GM21723 (cell line): ENCODE measurements around the gene TBC1D22A.
"Not testable (repeated sequence)": the region's sequence is repeated elsewhere in the genome, so short reads cannot be mapped to it uniquely, and the experiment has no call there.

Source experiments
- ATAC-seq: cut with Tn5 transposase; IDR thresholded peaks from one replicate; pipeline ENCODE4 v1.9.1; 2021; ENCODE audit warnings: mild to moderate bottlenecking, moderate library complexity; ENCODE audit not compliant: unreplicated experiment

Gene TBC1D22A

DNA sequence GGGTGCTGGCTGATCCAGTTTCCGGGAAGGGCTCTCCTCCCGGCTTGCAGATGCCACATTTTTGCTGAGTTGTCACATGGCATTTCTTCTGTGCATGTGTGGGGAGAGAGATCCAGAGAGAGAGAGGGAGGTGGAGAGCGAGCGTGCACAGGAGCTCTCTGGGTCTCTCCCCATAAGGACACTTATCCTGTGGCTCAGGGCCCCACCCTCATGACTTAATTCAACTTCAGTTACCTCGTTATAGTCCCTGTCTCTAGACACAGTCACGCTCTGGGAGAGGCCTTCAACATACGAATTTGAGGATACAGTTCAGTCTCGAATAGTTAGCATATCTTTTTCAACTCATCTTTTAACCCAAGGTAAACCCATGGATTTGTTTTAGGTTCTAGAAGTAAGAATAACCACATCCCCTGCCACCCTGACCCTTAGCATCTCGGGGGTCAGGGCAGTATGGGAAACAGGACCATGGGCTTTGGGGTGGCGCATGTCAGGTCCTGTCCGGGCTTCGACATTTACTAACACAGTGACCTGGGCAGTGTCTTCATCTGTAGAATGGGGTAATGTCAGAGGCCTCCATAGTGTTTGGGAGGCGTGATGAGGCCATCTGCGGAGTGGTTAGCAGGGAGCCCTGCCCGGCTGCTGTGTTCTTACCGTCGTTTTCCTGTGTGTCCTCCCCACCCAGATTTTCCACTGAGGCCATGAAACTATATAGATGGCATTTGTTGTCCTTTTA is 46.9 kb downstream of the TBC1D22A start:
- no peak for ATAC-seq

DNA sequence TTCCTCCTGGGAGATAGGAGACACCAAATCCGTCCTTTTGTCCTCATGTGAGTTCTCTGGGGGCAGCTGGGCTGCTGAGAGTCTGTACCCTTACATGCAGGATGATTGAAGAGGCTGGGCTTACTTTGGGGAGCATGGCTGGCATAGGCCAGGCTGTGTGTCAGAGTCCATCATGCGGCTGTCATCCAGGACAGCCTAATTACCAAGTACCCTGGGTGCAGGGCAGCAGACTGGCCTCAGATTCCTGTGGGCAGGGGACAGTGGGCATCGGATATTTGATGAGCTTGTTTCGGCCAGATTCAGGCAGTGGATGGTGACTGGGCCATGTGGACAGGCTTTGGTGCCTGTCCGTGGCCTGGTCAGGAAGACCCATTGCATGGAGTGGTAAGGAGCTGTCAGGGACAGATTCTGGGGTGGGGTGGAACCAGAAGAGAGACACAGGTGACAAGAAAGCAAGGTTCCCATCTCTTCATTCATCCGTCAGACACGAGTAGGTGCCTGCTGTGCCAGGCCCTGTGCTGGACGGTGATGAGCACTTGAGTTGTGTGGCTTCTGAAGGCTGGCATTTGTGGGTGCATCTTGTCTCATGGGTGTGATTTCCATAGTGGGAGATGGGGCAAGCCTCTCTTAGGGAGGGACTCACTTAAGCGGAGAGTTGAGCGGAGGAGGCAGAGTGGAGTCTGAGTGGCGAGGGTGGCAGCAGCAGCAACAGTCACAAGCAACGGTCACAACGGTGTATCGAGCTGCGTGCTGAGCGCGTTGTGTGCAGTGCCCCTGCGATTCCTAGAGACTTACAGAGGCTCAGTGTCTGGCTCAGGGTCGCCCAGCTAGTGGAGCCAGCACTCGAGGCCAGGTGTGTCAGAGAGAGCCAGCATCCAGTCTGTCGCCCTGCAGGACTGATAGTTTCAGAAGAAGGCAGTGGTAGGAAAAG is 48.7 kb downstream of the TBC1D22A start:
- no peak for ATAC-seq

DNA sequence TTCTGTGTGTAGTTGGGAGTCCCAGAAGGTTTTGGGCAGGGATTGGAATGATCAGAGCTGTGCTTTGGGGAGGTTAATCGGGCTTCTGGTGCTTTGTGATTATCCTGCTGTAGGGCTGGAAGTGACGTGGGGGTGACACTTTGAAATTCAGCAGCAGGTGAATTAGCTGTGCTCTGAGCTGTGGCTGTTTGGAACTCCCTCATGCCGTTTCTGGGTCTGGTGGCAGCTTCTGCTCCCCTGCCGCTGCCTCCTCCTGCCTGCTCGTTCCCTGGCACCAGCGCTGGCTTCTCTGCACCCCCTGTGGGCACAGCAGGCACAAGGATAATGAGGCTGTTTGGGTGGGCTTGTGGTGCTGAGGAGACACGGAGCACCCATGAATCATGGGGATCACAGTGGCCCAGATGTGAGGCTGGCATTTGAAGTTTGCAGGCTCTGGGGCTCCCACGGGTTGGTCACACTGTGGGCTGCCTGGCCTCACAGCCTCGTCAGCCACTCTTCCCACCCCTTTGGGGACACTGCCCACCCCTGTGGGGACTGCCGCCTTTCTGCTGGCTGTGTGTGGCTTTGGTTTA is 49.7 kb downstream of the TBC1D22A start:
- no peak for ATAC-seq

DNA sequence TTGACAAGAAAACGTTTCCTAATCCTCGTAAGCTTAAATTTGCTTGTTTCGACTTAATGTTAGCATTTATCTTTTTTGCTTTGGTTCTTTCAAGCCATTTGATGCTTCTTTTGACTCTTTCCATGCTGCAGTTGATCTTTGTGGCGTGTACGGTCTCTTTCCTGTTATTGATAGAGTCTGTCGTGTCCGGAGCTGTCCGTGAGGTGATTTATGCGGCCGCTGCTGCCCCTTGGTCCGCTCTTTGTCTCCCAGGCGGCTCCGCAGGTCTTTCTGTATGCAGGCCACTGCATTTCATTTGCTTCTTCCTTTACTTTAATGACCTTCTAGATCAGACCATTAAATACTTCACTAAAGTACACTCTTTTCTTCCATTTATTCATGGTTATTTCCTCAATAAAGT is 50.3 kb downstream of the TBC1D22A start:
- ATAC-seq = no peak

DNA sequence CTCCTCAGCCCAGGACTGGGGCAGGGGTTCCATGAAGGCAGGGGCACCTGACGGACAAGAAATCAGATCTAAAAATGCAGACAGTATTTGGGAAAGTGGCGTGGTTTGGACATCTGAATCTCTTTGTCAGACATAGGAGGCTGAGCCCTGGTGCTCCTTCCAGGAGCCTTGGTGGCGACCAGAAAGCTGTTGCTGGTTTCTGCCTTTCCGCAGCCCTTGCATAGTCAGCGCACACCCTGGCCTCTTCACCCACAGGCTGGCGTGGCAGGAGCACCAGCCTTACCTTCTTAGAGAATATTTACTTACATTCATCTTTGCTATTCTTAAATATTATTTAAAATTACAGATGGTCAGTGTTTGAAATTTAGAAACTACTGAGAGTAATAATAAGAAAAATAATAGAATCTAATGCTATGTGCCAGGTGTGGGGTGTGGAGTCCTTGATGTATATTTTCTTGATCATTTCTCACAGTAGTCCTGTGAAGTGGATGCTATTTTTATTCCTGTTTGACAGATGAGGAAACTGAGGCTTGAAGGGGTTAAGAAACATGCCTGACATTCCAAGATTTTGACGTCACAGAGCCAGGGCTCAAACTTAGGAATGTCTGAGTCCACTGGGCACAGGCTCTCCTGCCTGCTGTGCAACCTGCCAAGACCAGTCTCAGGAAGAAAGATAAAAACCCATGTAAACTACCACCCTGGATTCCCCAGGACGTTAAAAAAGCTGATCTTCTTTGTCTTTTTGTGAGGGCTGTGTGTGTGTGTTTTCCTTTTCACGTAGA is 51.6 kb downstream of the TBC1D22A start:
- no peak for ATAC-seq

DNA sequence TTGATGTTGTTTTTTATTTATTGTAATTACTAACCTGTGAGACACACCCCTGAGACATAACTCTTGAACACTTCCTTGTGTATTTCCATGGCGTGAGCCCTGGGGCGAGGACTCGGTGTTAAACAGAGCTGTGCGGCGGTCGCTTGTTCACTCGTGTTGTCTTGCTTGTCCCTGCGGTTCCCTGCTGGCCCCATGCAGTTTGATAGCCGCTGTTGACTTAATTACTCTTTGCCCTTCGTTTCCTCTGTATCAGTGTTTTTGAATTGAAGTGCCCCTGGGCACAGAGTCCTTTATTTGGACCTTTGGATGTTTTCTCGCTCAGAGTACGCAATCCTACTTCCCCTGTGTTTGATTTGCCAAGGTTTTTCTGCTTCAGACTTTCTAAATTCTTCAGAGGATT is 52.7 kb downstream of the TBC1D22A start:
- no peak for ATAC-seq

DNA sequence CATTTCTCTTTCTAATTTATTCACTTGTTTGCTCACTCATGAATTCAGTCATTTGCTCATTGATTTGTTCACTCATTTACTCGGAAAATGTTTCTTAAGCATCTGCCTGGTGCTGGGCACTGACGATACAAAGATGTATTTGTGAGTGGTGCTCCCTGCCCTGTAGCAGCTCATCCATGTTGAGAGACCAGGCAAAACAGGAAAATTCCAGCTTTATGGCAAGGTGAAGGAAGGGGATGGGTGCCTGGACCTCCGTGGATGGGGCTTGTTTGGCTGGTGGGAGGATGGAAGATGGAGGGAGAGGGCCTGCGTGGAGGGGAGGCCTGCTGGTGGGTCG is 53.1 kb downstream of the TBC1D22A start:
- ATAC-seq = no peak

DNA sequence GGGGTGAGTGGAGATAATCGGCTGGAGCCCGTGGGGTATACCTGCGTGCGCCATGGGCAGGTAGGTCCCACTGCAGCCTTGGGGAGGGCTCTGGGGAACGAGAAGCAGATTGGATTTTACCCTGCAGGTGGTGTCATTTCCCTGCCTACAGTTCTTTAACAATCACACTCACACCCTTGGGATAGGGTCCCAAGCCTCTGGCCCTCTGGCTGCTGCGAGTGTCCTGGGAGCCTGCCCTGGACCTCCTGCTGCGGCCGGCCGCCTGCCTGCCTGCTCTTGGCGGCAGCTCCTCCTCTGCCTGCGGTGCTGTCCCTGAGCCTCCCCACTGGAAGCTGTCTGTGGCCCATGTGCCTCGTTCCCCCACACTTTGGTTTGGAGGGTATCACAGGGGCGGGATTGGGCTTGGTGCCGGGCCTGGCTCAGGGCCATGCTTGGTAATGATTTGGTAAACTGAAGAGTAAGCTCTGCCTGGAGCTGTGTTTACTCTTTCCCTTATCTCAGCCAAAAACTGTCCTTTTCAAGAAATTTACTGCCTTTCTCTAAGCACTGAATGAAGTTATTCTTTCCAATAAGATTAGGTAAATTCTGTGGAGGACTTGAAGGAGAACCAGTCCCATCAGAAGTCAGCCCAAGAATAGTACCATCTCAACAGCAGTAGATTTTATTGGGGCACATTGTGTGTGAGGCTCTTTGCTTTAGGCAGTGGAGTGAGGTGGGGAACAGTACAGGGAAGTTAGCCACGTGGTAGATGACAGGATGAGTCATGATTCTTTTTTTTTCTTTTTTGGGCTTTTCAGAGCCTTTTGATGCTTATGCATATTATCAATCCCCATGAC is 53.7 kb downstream of the TBC1D22A start:
- no peak for ATAC-seq

DNA sequence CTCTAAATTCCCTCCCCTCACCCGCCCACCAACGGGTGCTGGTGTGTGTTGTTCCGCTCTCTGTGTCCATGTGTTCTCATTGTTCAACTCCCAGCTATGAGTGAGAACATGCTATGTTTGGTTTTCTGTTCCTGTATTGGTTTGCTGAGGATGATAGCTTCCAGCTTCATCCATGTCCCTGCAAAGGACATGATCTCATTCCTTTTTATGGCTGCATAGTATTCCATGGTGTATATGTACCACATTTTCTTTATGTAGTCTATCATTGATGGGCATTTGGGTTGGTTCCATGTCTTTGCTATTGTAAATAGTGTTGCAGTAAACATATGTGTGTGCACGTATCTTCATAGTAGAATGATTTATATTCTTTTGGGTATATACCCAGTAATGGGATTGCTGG is 54.9 kb downstream of the TBC1D22A start:
- not testable (repeated sequence) for ATAC-seq

DNA sequence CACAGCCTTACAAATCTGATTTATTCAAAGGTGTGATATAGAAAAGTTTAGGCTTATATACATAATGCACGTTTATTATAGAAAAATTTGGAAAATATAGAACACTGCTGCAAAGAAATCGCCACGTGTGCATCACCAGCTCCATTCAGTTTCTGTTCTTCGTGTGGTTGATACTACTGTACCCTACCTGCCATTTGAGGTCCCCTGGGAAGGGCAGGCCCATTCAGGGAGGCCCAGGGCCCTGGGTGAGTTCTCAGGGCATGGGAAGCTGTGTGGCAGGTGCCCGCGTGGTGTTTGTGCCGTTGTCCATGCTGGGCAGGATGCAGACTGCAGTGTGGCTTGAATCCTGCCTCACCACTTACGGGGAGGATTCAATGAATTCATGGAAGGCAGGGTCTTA is 60.8 kb downstream of the TBC1D22A start:
- no peak for ATAC-seq

DNA sequence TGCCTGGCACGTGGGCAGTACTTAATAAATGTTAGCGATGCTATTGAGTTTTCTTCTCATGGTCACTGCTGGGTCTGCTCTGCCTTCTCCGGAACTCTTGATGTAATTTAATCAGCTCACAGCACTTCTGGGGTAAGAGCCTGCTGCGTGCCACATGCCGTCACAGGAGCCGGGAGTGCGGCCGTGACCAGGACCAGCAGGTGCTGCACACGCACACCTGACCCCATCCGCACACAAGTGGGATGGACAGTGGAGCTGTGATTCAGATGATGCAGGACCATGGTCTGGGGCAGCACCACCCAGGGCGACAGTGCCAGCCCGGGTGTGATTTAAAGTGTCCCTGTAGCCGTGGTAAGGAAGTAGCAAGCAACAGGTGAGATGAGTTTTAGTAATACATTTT is 61.2 kb downstream of the TBC1D22A start:
- no peak for ATAC-seq

DNA sequence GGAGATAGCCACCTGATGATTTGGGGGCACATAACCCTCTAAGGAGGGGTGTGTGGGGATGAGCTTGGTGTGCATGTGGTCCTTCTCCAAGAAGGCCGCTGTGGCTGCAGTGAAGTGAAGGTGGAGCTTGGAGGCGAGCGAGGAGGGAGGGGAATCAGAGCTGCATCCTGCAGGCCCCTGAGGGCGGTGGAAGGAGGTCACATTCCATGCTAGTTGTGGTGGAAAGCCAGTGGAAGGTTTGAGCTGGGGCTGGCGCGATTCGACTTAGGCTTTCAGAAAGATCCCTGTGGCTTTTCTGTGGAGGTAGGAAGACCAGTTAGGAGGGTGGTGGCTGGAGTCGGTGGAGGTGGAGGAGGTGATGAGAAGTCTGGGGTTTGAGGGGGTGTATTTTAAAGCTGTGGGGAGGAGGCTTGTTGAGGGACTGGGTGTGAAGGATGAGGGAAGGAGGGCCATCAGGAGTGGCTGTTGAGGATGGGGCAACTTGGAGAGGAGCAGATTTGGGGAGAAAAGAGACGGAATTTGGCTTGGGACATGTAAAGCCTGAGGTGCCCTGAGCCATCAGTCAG is 62.0 kb downstream of the TBC1D22A start:
- ATAC-seq = no peak

DNA sequence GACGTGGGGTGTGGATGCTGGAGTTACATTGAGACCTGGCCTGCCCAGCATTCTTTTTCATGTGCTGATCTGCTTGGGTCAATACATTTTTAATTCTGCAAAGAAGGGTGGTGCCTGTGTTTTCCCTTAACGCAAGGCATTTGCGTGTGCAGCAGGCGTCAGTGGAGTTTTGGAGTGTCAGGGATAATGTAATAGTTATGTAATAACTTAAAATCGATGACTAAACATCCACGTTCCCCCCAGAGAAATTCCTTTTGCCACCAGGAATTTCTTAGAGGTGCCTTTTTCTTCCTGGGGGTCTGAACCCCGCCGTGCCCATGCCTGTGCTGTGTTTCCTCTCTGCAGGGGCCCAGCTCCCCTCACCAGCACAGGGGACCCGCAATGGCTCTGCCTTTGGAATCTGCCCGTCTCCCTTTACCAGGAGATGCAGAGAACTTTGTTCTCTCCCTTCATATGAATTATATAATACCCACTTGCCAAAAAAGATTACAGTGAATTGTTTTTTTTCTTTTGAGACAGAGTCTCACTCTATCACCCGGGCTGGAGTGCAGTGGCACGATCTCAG is 62.6 kb downstream of the TBC1D22A start:
- ATAC-seq = no peak

DNA sequence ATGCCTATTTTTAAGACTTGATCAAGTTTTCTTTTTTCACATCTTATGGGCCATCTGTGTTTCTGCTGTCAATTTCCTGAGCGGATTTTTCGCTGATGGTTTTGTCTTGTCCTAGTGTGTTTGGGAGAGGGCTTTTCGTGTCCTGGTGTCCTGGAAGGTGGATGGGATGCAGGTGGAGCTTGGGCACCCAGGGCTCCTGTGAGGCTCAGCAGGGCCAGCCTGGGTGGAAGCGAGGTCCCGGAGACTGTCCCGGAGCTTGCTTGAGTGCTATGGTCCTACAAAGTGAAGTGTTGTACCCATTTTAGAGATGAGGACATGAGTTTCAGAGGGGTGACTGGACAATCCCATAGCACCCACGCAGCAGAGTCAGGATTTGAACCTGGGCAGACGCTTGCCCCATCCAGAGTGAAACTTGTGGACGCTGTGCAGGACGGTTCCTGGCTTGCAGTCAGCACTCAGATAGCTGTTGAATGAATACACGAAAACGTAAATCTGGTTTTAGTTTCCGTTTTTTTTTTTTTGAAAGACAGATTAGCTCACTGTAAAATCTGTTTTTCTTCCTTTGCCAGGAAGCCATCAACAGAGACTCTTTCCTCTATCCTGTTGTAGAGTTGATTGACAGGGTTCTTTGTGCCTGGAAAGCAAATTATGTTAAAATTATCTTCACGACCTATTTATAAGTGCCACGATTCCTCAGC is 64.1 kb downstream of the TBC1D22A start:
- ATAC-seq = no peak

DNA sequence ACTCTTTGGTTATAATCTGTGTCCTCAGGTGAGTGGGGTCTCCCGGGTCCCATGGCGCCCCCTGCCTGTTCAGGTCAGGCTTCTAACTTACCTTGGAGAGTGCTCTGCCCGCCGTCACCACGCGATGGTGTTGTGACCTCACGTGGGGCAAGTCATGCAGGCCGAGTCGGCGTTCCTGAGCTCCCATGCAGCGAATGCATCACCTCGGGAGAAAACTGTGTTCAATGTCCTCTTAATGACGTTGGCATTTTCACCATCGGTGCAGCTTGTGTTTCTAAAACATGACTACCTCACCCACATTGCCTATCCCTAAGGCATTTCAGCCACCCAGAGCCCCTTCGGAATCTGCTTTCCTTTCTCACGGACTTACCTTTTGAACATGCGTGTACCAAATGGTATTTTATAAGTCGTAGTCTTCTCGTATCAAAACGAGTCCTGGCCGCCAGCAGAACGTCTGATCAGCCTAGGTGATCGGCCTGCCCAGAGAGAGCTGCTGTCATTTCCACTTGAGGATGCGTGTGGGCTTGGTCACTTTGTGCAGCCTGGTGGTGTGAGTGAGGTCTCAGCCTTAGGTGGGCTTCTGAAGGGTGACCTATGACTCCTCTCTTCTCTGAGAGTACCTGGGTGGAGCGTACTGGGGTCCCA is 64.8 kb downstream of the TBC1D22A start:
- ATAC-seq = no peak

DNA sequence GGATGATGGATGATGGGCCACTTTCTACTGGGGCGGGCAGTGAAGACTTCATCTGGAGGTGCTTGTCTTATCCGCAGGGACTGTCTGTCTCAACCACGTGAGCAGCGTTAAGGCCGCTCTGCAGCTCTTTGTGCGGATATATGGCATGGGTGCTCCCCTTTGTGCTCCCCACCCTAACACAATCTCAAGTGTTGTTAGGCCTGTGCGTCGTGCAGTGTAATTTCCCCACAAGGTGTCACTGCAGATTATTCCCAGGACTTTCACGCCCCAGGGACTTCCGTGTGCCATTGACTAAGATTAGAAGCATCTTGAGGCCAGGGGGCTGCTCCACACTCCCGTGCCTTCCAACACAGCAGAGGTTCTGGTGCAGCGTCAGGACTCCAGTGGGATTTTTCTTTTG is 65.3 kb downstream of the TBC1D22A start:
- ATAC-seq = no peak

DNA sequence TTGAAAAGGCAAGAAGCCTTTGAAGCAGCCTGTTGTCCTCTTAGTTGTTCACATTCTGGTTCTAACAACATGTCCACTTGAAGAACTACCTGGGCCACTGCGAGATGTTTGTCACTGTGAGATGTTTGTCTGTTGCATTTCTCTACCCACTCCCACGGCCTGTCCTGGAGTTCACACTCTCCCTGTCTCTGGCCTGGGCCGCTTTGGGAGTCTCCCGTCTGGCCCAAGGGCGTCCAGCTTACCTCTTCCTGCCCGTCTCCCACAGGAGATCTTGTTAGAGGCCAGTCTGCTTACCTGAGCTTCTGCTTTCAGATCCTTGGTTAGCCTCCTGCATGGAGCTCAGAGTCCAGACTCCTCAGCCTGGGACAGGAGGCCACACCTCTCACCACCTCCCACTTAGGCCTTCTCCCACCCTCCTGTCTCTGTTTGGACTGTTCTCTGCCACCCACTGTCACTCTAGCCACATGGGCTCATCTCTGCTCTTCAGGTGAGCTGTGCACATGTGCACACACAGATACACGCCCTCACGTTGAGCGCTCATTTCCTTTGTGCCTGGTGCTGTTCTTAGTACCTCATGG is 66.0 kb downstream of the TBC1D22A start:
- no peak for ATAC-seq
